Ovary (tissue), 9 donors: ENCODE data around the gene FOCAD. TPM values are rescaled to one million over a fixed set of nuclear protein-coding genes. Genes with fewer than 3 reads are reported as not detected.

Experiments
- DNase-seq, 5 donors: peaks; one replicate each; pipeline ENCODE4 v3.0.0-alpha.2; 2019 to 2020
- H3K27ac ChIP-seq, 2 donors: fragments of 200-600 bp; one replicate each; pipeline versions ENCODE4 v1.5.1 to v1.8.0; 2019 to 2022
- H3K27me3 ChIP-seq: fragments of 200-600 bp; one replicate; pipeline ENCODE4 v1.8.0; 2022
- H3K36me3 ChIP-seq: fragments of 200-600 bp; sonication (generic); one replicate; pipeline ENCODE4 v1.5.1; 2019
- H3K4me1 ChIP-seq: one replicate; pipeline ENCODE4 v1.8.1; 2013; ENCODE audit warnings: mild to moderate bottlenecking, moderate library complexity; ENCODE audit not compliant: insufficient read depth
- H3K4me3 ChIP-seq: fragments of 200-600 bp; sonication (generic); one replicate; pipeline ENCODE4 v1.5.1; 2017
- H3K9me3 ChIP-seq, 2 donors: fragments of 200-600 bp in 1 of 2; sonication (generic) in 1 of 2; one replicate each; pipeline versions ENCODE4 v1.5.1 to v1.8.1; 2013 to 2019; ENCODE audit warnings: mild to moderate bottlenecking in 1 of 2, moderate library complexity in 1 of 2
- EP300 ChIP-seq: sonication (generic); formaldehyde crosslinking; IDR thresholded peaks from one replicate; pipeline ENCODE4 v1.6.1; 2017; ENCODE audit warnings: antibody characterized with exemption
- POLR2A ChIP-seq: fragments of 450-650 bp; IDR thresholded peaks from one replicate; pipeline ENCODE4 v1.6.1; 2017; ENCODE audit warnings: antibody characterized with exemption, mild to moderate bottlenecking, moderate library complexity
- WGBS, 3 donors: extraction: QIAGEN DNeasy Blood & Tissue Kit in 1 of 3; methylation state at CpG; one replicate each; pipeline versions ENCODE4 v1.1.5 to v1.1.7; 2013 to 2017; 5-methylcytosine and 5-hydroxymethylcytosine counted together
- intact Hi-C, 4 donors: fragments of 100-400 bp; cut with DNase I; formaldehyde crosslinking; loops; one replicate each; pipeline versions ENCODE4 v1.11.0 to v1.15.1; 2022 to 2023
- polyA plus RNA-seq, 2 donors: library from polyadenylated mRNA; stranded (reverse); fragments of 200-250 nt in 1 of 2; fragments of 350-450 nt in 1 of 2; fragmentation: Illumina TruSeq in 1 of 2; extraction: RNeasy Lipid Tissue Mini Kit (QIAGEN cat#74804) in 1 of 2; gene quantifications; one replicate each; pipeline ENCODE4 v1.2.3, GENCODE V29; 2013 to 2014
- total RNA-seq, 7 donors: library from RNA; depleted of rRNA in 2 of 7; stranded (reverse); fragments of >200 nt in 2 of 7; fragmentation: NEBNext Ultra II Directional in 3 of 7; extraction: Animal tissue kit (Norgen Biotek cat#: 25700) in 3 of 7; gene quantifications; one replicate each; pipeline versions ENCODE4 v1.1.0 to v1.2.4, GENCODE V29; 2016 to 2023
- TF ChIP-seq, protein P1 (sequence below), 3 donors: fragments of 450-650 bp in 2 of 3; fragments of 200-600 bp in 1 of 3; IDR thresholded peaks; one replicate each; pipeline versions ENCODE4 v1.5.1 to v1.8.0; 2016 to 2022; ENCODE audit warnings: antibody characterized with exemption in 3 of 3, mild to moderate bottlenecking in 1 of 3
- donor health status: DM: no; HTN: no; CAD: no; lungs with moderate emphysema.
- donor health status: DM: no; HTN: no; CAD: no.
- donor health status: Bipolar disorder and iron deficiency.
- donor health status: DM: yes; HTN: yes; CAD: no.
- donor health status: DM: no; HTN: no; CAD: no.
- donor health status: DM: yes; HTN: yes; CAD: no.

FOCAD gene
- total and polyA plus RNA-seq, 9 donors, result 5.4 to 39.2 (median 22.2) TPM

DNA sequence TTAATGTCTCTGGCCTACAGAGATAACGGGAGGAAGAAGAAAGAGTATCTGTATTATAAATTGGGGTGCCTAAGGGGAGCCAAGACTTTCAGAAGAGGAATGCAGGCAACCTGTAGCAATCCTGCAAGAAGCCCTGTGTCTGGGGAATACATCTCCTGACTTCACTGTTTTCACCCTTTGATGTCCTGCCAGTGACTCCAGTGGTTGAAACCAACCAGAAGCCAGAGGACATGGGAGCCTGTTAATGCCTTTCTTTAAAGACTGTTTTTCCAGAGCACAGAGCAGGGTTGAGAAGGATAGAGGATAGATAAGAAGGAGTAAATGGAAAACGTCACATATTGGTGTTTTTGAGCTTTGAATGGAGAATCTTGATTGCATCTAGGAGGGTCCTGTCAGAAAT, 196.2 kb downstream of the FOCAD start:
- WGBS, 3 donors, result 84 to 92% (median 86%) methylated on average over 2 of the region's 2 CpGs
- Histone ChIP-seq H3K36me3 (no peaks in the 10 kb centered on the region), H3K9me3 (no peaks in the 10 kb centered on the region), H3K27me3 (no peaks in the 10 kb centered on the region), H3K27ac (no peak overlapping the region), H3K4me3 (no peak overlapping the region), H3K4me1 (no peaks in the 10 kb centered on the region)
- intact Hi-C loops, result loop anchor here in 1 of 4 donors (10.0 kb wide), 1 partner anchor 225 kb away; no protein-coding TSS in a partner anchor
- no peak for TF ChIP-seq EP300
- TF ChIP-seq, protein P1, sequence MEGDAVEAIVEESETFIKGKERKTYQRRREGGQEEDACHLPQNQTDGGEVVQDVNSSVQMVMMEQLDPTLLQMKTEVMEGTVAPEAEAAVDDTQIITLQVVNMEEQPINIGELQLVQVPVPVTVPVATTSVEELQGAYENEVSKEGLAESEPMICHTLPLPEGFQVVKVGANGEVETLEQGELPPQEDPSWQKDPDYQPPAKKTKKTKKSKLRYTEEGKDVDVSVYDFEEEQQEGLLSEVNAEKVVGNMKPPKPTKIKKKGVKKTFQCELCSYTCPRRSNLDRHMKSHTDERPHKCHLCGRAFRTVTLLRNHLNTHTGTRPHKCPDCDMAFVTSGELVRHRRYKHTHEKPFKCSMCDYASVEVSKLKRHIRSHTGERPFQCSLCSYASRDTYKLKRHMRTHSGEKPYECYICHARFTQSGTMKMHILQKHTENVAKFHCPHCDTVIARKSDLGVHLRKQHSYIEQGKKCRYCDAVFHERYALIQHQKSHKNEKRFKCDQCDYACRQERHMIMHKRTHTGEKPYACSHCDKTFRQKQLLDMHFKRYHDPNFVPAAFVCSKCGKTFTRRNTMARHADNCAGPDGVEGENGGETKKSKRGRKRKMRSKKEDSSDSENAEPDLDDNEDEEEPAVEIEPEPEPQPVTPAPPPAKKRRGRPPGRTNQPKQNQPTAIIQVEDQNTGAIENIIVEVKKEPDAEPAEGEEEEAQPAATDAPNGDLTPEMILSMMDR (IDR thresholded peaks at IDR 0.05), result no peak
- TF ChIP-seq POLR2A, result no peak
- no peak for DNase-seq

DNA sequence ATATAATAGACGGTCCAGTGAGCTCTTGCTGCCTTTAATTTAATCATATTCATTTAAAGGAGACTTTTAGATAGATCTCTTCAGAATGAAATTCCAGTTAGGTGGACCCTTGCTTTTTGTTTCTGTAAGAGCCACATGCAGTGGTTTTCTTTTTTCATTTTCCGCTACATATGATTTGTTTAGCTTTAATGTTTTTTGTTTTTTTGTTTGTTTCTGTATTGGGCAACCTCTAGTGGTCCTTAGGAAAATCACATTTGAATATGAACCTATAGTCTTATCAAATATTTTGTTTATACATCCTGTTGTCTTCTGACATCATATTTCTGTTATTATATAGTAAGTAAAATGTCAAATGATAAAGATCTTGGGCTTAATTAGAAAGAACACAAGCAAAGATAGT, 196.6 kb downstream of the FOCAD start:
- Histone ChIP-seq H3K27ac (no peak overlapping the region), H3K4me3 (no peak overlapping the region), H3K4me1 (no peaks in the 10 kb centered on the region), H3K36me3 (no peaks in the 10 kb centered on the region), H3K9me3 (no peaks in the 10 kb centered on the region), H3K27me3 (no peaks in the 10 kb centered on the region)
- intact Hi-C loops, result loop anchor here in 1 of 4 donors (10.0 kb wide), 1 partner anchor 224 kb away; no protein-coding TSS in a partner anchor
- 95 to 97% (median 95%) methylated on average over 2 of the region's 2 CpGs for WGBS, 3 donors
- TF ChIP-seq POLR2A (no peak), EP300 (no peak)
- TF ChIP-seq, protein P1 (IDR thresholded peaks at IDR 0.05), result no peak
- no peak for DNase-seq

DNA sequence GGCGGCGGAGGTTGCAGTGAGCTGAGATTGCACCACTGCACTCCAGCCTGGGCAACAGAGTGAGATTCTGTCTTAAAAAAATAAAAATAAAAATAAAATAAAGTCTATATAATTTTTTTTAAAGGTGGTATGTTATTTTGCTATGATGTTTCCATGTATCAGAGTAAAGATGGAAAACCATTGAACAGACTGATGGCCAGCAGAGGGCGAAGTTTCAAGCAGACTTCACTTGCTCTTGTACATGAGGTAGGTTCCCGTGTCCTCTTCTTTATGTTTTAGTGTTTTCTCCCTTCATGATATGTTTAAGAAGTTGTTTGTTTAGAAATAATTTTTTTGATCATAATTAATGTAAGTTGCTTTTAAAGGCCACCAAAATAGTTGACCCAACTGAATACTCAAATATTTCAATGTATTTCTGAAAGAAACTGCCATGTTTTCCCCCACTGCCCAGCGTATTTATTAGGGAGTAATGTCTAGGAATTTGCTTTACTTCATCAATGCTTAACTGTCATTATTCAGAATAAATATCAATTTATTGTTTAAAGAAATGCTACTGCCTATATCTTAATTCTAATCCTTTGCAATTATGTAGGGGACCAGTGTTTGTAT, 201.0 kb downstream of the FOCAD start:
- H3K4me1 ChIP-seq, result no peaks in the 10 kb centered on the region
- no peak for TF ChIP-seq EP300
- TF ChIP-seq, protein P1 (IDR thresholded peaks at IDR 0.05), result peak in 2 of 3 donors; percentile 20 to 24
- no peaks in the 10 kb centered on the region for H3K9me3 ChIP-seq
- H3K27me3 ChIP-seq, result no peaks in the 10 kb centered on the region
- intact Hi-C loops, result loop anchor here in 1 of 4 donors (10.0 kb wide), 1 partner anchor 220 kb away; no protein-coding TSS in a partner anchor
- H3K4me3 ChIP-seq, result no peak overlapping the region
- 72 to 76% (median 74%) methylated on average over 5 of the region's 5 CpGs for WGBS, 3 donors
- no peak overlapping the region for H3K27ac ChIP-seq
- DNase-seq, result peak; percentile 32 to 65 (median 59)
- H3K36me3 ChIP-seq, result no peaks in the 10 kb centered on the region

DNA sequence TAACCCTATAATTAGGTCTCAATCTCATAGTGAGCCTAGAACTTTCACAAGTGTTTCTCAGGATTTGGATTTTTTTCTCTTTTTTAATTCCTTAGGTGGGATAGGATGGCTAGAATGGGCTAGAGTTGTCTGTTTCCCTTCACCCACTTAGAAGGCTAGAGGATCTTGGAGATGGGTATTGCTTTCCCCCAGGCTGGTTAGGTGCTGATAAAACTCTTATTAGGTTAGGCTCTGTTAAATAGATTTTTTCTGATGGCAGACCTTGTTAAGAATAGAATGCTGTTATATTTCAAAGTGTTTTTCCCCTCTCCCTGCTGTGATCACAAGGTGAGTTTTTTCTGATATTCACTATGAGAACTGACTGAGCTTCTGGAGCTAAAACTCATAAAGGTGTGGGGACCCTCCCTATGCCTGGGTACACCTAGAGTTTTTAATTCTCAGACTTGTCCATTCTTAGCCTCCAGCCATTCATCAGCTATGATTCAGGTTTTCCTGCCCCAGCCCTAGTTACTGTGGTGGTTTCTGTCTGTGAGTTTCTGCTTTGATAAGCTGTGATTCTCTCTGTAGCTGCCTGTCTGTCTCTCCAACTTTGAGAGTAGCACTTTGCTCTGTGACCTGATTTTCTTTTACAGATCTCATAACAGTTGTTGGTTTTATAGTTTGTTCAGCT, 215.0 kb downstream of the FOCAD start:
- Histone ChIP-seq H3K4me1 (no peaks in the 10 kb centered on the region), H3K4me3 (no peak overlapping the region), H3K36me3 (no peaks in the 10 kb centered on the region), H3K9me3 (no peaks in the 10 kb centered on the region), H3K27me3 (no peaks in the 10 kb centered on the region), H3K27ac (no peak overlapping the region)
- TF ChIP-seq POLR2A (no peak), EP300 (no peak)
- TF ChIP-seq, protein P1 (IDR thresholded peaks at IDR 0.05), result no peak
- no peak for DNase-seq
- intact Hi-C loops, result no loop called here
